Measurements from ENCODE around the gene PPP4R3B.

GRCh38 chr2:55526174-55526573, 91.2 kb downstream of the PPP4R3B start:
- TF ChIP-seq, protein P1, sequence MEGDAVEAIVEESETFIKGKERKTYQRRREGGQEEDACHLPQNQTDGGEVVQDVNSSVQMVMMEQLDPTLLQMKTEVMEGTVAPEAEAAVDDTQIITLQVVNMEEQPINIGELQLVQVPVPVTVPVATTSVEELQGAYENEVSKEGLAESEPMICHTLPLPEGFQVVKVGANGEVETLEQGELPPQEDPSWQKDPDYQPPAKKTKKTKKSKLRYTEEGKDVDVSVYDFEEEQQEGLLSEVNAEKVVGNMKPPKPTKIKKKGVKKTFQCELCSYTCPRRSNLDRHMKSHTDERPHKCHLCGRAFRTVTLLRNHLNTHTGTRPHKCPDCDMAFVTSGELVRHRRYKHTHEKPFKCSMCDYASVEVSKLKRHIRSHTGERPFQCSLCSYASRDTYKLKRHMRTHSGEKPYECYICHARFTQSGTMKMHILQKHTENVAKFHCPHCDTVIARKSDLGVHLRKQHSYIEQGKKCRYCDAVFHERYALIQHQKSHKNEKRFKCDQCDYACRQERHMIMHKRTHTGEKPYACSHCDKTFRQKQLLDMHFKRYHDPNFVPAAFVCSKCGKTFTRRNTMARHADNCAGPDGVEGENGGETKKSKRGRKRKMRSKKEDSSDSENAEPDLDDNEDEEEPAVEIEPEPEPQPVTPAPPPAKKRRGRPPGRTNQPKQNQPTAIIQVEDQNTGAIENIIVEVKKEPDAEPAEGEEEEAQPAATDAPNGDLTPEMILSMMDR (IDR thresholded peaks at IDR 0.05; ENCODE audit: insufficient read depth, low read length, poor library complexity, severe bottlenecking): no peak
- no peak for TF ChIP-seq EZH2phosphoT487 (conservative IDR thresholded peaks at IDR 0.05; ENCODE audit: low read length)

Measured in SU-DHL-6 (cell line).